H9 (cell line): ENCODE data around the gene OMA1. TPM values are rescaled to one million over a fixed set of nuclear protein-coding genes. Genes with fewer than 3 reads are reported as not detected.

Experiments
- DNase-seq: peaks from one replicate; pipeline ENCODE4 v3.0.0-alpha.2; 2017
- H2AFZ ChIP-seq: one replicate; pipeline ENCODE4 v1.6.1; 2013; ENCODE audit warnings: mild to moderate bottlenecking, low read length, control low read depth, moderate library complexity
- H2AK5ac ChIP-seq: 2 replicates; pipeline ENCODE4 v1.6.1; 2013; ENCODE audit warnings: low read length, control low read depth, mixed read lengths; ENCODE audit not compliant: insufficient read length
- H2BK120ac ChIP-seq: one replicate; pipeline ENCODE4 v1.6.1; 2013; ENCODE audit warnings: low read depth, mild to moderate bottlenecking, low read length, control low read depth, inconsistent platforms; ENCODE audit not compliant: poor library complexity, severe bottlenecking
- H2BK12ac ChIP-seq: 2 replicates; pipeline ENCODE4 v1.6.1; 2013; ENCODE audit warnings: low read length, control low read depth, mixed read lengths, low read depth; ENCODE audit not compliant: insufficient read length
- H2BK15ac ChIP-seq: 2 replicates; pipeline ENCODE4 v1.6.1; 2013; ENCODE audit warnings: low read depth, low read length, control low read depth
- H2BK20ac ChIP-seq: one replicate; pipeline ENCODE4 v1.6.1; 2013; ENCODE audit warnings: low read depth, mild to moderate bottlenecking, low read length, control low read depth, inconsistent platforms; ENCODE audit not compliant: poor library complexity, severe bottlenecking
- H2BK5ac ChIP-seq: 2 replicates; pipeline ENCODE4 v1.6.1; 2013; ENCODE audit warnings: low read length, control low read depth, mixed read lengths; ENCODE audit not compliant: insufficient read length
- H3K14ac ChIP-seq: 2 replicates; pipeline ENCODE4 v1.6.1; 2013; ENCODE audit warnings: low read length, control low read depth; ENCODE audit not compliant: insufficient read depth
- H3K18ac ChIP-seq: 2 replicates; pipeline ENCODE4 v1.6.1; 2013; ENCODE audit warnings: low read depth, mild to moderate bottlenecking, mixed read lengths, low read length, control low read depth; ENCODE audit not compliant: insufficient read length
- H3K23ac ChIP-seq: 2 replicates; pipeline ENCODE4 v1.6.1; 2013; ENCODE audit warnings: low read length, control low read depth, mixed read lengths, low read depth; ENCODE audit not compliant: insufficient read length
- H3K23me2 ChIP-seq: 2 replicates; pipeline ENCODE4 v1.6.1; 2013; ENCODE audit warnings: low read depth, mild to moderate bottlenecking, mixed read lengths, low read length, control low read depth; ENCODE audit not compliant: insufficient read length, poor library complexity, severe bottlenecking
- H3K27ac ChIP-seq: 2 replicates; pipeline ENCODE4 v1.5.1; 2013; ENCODE audit warnings: low read length, control low read depth, mixed read lengths, low read depth; ENCODE audit not compliant: insufficient read length
- H3K27me3 ChIP-seq: 2 replicates; pipeline ENCODE4 v1.6.1; 2013; ENCODE audit warnings: low read length, control low read depth, inconsistent platforms; ENCODE audit not compliant: insufficient read depth
- H3K4ac ChIP-seq: 2 replicates; pipeline ENCODE4 v1.6.1; 2013; ENCODE audit warnings: low read depth, mild to moderate bottlenecking, control low read depth, inconsistent platforms, low read length, moderate library complexity
- H3K4me1 ChIP-seq: 2 replicates; pipeline ENCODE4 v1.6.1; 2013; ENCODE audit warnings: low read length, control low read depth, inconsistent platforms; ENCODE audit not compliant: insufficient read depth
- H3K4me2 ChIP-seq: 2 replicates; pipeline ENCODE4 v1.6.1; 2013; ENCODE audit warnings: low read length, control low read depth, mixed read lengths; ENCODE audit not compliant: insufficient read length, insufficient read depth
- H3K56ac ChIP-seq: 2 replicates; pipeline ENCODE4 v1.6.1; 2013; ENCODE audit warnings: low read depth, mild to moderate bottlenecking, mixed read lengths, low read length, control low read depth; ENCODE audit not compliant: insufficient read length
- H3K79me1 ChIP-seq: 2 replicates; pipeline ENCODE4 v1.6.1; 2013; ENCODE audit warnings: low read depth, mild to moderate bottlenecking, moderate library complexity, low read length, control low read depth, inconsistent platforms; ENCODE audit not compliant: insufficient read depth, poor library complexity, severe bottlenecking
- H3K79me2 ChIP-seq: 2 replicates; pipeline ENCODE4 v1.6.1; 2013; ENCODE audit warnings: low read length, control low read depth, inconsistent platforms; ENCODE audit not compliant: insufficient read depth
- H3K9ac ChIP-seq: 2 replicates; pipeline ENCODE4 v1.6.1; 2013; ENCODE audit warnings: low read length, control low read depth, mixed read lengths; ENCODE audit not compliant: insufficient read length; ENCODE audit errors: extremely low read depth
- H3K9me3 ChIP-seq: one replicate; pipeline ENCODE4 v1.6.1; 2013; ENCODE audit warnings: low read depth, low read length, inconsistent platforms; ENCODE audit not compliant: control insufficient read depth
- H3T11ph ChIP-seq: one replicate; pipeline ENCODE4 v1.6.1; 2013; ENCODE audit warnings: mild to moderate bottlenecking, low read length, control low read depth, inconsistent platforms
- H4K20me1 ChIP-seq: one replicate; pipeline ENCODE4 v1.6.1; 2013; ENCODE audit not compliant: control insufficient read depth, insufficient read length, insufficient read depth
- H4K5ac ChIP-seq: 2 replicates; pipeline ENCODE4 v1.6.1; 2013; ENCODE audit warnings: low read depth, mild to moderate bottlenecking, mixed read lengths, low read length, control low read depth; ENCODE audit not compliant: insufficient read length
- H4K8ac ChIP-seq: replicated peaks from 2 replicates; pipeline ENCODE4 v1.6.1; 2013; ENCODE audit warnings: low read length, control low read depth, mixed read lengths, low read depth; ENCODE audit not compliant: insufficient read length
- H4K91ac ChIP-seq: 2 replicates; pipeline ENCODE4 v1.6.1; 2013; ENCODE audit warnings: low read depth, mild to moderate bottlenecking, moderate library complexity, mixed read lengths, low read length, control low read depth; ENCODE audit not compliant: insufficient read length
- H3K27ac Mint-ChIP-seq, 3 experiments: 2 replicates in 2 of 3; 3 replicates in 1 of 3; pipeline ENCODE4 v1.8.0; 2020 to 2021; ENCODE audit warnings: mixed read lengths in 3 of 3, mild to moderate bottlenecking in 1 of 3, moderate library complexity in 1 of 3
- H3K27me3 Mint-ChIP-seq: 2 replicates; pipeline ENCODE4 v1.8.0; 2021; ENCODE audit warnings: low read depth, mild to moderate bottlenecking, moderate library complexity, mixed read lengths
- H3K36me3 Mint-ChIP-seq, 3 experiments: 2 replicates in 2 of 3; 3 replicates in 1 of 3; pipeline ENCODE4 v1.8.0; 2020 to 2021; ENCODE audit warnings: low read depth in 3 of 3, mixed read lengths in 3 of 3; ENCODE audit not compliant: insufficient read depth in 1 of 3
- H3K4me1 Mint-ChIP-seq, 2 experiments: 2 replicates each; pipeline ENCODE4 v1.8.0; 2020; ENCODE audit warnings: mixed read lengths in 2 of 2
- H3K4me3 Mint-ChIP-seq, 2 experiments: 2 replicates in 1 of 2; 3 replicates in 1 of 2; pipeline ENCODE4 v1.8.0; 2020 to 2021; ENCODE audit warnings: mild to moderate bottlenecking in 2 of 2, mixed read lengths in 2 of 2, moderate library complexity in 1 of 2
- H3K9me3 Mint-ChIP-seq, 2 experiments: 2 replicates in 1 of 2; 3 replicates in 1 of 2; pipeline ENCODE4 v1.8.0; 2020; ENCODE audit warnings: mild to moderate bottlenecking in 2 of 2, mixed read lengths in 2 of 2, moderate library complexity in 1 of 2
- WGBS: extraction: QIAGEN DNeasy Blood & Tissue Kit; methylation state at CpG from one replicate; pipeline ENCODE4 v1.1.7; 2013; ENCODE audit warnings: missing lambda C conversion rate, low lambda C conversion rate, mixed read lengths; ENCODE audit not compliant: insufficient read length; ENCODE audit errors: extremely low coverage; 5-methylcytosine and 5-hydroxymethylcytosine counted together
- total RNA-seq: library from RNA; stranded (reverse); gene quantifications from 2 replicates; pipeline ENCODE4 v1.2.1, GENCODE V29; 2021
- TF ChIP-seq, protein P1 (sequence below): fragments of 200-600 bp; sonication (generic); conservative IDR thresholded peaks from 3 replicates; pipeline ENCODE4 v1.8.0; 2021; ENCODE audit warnings: antibody characterized with exemption, mild to moderate bottlenecking

OMA1 gene
- total RNA-seq, 1 experiment from 2014 or later: 12.9 TPM

DNA sequence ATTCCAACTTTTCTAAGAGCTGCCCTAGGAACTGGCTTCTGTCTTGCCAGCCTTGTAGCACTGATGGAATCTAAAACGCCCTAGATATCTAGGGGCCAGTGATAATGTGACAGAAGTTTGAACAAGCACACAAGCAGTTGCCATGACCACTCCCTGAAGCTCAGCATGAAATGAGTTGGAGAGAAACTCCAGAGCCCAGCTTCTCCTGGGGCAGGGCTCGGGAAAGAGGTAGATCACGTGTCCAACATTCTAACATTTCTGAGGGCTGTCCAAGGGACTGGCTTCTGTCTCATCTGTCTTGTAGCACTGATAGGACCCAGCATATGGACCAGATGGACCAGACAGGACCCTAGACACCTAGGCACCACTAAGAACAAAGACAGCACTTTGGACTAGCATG is 37.9 kb downstream of the OMA1 start:
- H3K14ac ChIP-seq: no peak overlapping the region
- H3K9ac ChIP-seq: no peak overlapping the region
- no peak for DNase-seq
- Mint-ChIP-seq H3K4me1 (no peaks in the 10 kb centered on the region), H3K36me3 (peaks cover 5 to 16% (median 9%) of the 10 kb centered on the region in 3 experiments; a peak in 5 of 7 replicates), H3K9me3 (peaks cover 3 to 6% of the 10 kb centered on the region in 2 experiments; a peak in 4 of 5 replicates), H3K4me3 (no peak overlapping the region), H3K27ac (no peak overlapping the region), H3K27me3 (no peaks in the 10 kb centered on the region)
- H4K8ac ChIP-seq: no peak overlapping the region
- H3K4me1 ChIP-seq: no peaks in the 10 kb centered on the region
- H2BK12ac ChIP-seq: no peak overlapping the region
- no peak overlapping the region for H2AFZ ChIP-seq
- no peak overlapping the region for H3T11ph ChIP-seq
- no peak overlapping the region for H2BK120ac ChIP-seq
- no peak overlapping the region for H4K91ac ChIP-seq
- no peak overlapping the region for H2AK5ac ChIP-seq
- no peak overlapping the region for H2BK5ac ChIP-seq
- no peak overlapping the region for H3K27ac ChIP-seq
- H3K4me2 ChIP-seq: no peak overlapping the region
- no peaks in the 10 kb centered on the region for H3K23me2 ChIP-seq
- no CpG with 5 or more reads among the region's 3 CpGs for WGBS
- no peaks in the 10 kb centered on the region for H4K20me1 ChIP-seq
- no peak overlapping the region for H4K5ac ChIP-seq
- H2BK15ac ChIP-seq: no peak overlapping the region
- H3K9me3 ChIP-seq: no peaks in the 10 kb centered on the region
- no peaks in the 10 kb centered on the region for H3K27me3 ChIP-seq
- H3K79me1 ChIP-seq: no peaks in the 10 kb centered on the region
- no peak overlapping the region for H3K23ac ChIP-seq
- no peak overlapping the region for H3K56ac ChIP-seq
- no peak overlapping the region for H2BK20ac ChIP-seq
- no peak overlapping the region for H3K4ac ChIP-seq
- TF ChIP-seq, protein P1, sequence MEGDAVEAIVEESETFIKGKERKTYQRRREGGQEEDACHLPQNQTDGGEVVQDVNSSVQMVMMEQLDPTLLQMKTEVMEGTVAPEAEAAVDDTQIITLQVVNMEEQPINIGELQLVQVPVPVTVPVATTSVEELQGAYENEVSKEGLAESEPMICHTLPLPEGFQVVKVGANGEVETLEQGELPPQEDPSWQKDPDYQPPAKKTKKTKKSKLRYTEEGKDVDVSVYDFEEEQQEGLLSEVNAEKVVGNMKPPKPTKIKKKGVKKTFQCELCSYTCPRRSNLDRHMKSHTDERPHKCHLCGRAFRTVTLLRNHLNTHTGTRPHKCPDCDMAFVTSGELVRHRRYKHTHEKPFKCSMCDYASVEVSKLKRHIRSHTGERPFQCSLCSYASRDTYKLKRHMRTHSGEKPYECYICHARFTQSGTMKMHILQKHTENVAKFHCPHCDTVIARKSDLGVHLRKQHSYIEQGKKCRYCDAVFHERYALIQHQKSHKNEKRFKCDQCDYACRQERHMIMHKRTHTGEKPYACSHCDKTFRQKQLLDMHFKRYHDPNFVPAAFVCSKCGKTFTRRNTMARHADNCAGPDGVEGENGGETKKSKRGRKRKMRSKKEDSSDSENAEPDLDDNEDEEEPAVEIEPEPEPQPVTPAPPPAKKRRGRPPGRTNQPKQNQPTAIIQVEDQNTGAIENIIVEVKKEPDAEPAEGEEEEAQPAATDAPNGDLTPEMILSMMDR: no peak
- H3K79me2 ChIP-seq: no peaks in the 10 kb centered on the region
- H3K18ac ChIP-seq: no peak overlapping the region
